HT1080 (cell line): ENCODE results near the gene FSCN2. TPM values are rescaled to one million over a fixed set of nuclear protein-coding genes. Genes with fewer than 3 reads are reported as not detected.
"Not testable (repeated sequence)": the region's sequence is repeated elsewhere in the genome, so short reads cannot be mapped to it uniquely, and the experiment has no call there.

ENCODE experiments used
- DNase-seq: peaks from one replicate; pipeline ENCODE4 v3.0.0-alpha.2; 2015; ENCODE audit warnings: low read depth
- small RNA-seq: library from RNA; depleted of rRNA; stranded (forward); fragments of <200 nt; gene quantifications from one replicate; pipeline ENCODE3, GENCODE V24; 2014
- total RNA-seq: library from RNA; depleted of rRNA; stranded (reverse); fragments of >200 nt; shearing (Covaris generic); gene quantifications from 2 replicates; pipeline ENCODE4 v1.2.3, GENCODE V29; 2014; rRNA removed

Gene FSCN2
- total RNA-seq, 1 experiment from 2014 or later: 0.40 TPM

DNA sequence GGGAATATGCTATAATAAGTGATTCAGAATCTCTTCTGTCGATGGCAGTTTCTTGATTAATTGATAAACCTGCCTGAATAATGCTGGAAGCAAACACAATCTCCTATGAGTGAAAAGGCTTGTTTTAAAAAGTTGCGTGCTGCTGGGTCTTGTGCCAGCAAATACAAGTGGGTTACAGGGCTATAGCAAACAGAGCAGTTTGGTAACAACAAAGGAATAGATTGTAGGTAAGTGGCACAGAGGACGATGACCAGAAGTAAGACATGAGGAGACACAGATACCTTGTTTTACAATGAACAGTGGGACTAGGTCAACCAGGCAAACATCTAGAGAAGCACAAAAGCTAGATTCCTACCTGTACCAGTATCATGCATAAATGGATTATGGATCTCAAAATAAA lies 47.7 kb downstream of the FSCN2 start:
- DNase-seq: no peak

GRCh38 chr17:81576621-81577277 lies 48.6 kb downstream of the FSCN2 start:
- peak; percentile 86 for DNase-seq

DNA sequence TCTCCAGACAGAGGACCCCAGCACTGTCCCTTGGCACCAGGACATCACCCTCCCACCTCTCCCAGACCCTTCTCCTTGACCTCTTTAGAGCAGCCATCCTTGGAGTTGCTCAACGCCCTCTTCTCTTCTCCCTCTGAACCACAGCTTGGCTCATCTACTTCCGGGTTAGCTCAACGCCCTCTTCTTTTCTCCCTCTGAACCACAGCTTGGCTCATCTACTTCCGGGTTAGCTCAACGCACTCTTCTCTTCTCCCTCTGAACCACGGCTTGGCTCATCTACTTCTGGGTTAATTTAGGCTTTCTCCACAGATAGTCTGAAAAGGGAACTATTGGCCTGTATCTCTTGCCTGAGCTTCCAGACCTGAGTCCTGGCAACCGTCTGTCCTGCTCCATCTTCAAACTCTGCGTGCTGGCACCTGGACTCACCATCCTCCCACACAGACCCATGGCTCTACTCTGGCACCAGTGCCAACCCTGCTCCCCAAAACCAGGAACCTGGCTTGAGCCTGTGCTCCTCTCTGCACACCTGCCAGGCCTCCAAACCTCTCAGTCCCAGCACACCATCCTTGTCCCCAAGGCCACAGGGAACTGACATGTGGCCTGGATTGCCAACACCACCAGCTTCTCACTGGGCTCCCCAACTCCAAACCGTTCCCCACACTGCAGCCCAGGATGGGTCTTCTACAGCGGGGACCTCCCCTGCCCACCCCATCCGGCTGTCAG lies 49.3 kb downstream of the FSCN2 start:
- DNase-seq: peak; percentile 63

- DNase-seq: no peak
Measured at GRCh38 chr17:81578038-81578441, 49.9 kb downstream of the FSCN2 start.

DNA sequence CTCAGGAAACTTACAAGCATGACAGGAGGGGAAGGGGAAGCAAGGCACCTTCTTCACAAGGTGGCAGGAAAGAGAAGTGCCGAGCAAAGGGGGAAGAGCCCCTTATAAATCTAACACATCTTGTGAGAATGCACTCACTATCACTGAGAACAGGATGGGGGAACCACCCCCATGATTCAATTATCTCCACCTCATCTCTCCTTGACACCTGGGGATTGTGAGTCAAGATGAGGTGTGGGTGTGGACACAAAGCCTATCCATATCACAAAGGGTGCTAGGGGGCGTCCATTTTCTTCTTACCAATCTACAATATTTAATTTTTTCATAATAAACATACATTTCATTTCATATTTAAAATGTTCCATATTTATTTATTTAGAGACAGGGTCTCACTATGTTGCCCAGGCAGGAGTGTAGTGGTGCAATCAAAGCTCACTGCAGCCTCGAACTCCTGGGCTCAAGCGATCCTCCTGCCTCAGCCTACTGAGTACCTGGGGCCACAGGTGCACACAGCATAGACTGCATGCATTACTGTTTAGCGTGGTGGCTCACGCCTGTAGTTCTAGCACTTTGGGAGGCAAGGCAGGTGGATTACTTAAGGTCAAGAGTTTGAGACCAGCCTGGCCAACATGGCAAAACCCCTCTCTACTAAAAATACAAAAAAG lies 50.5 kb downstream of the FSCN2 start:
- no peak for DNase-seq

- DNase-seq: no peak
Measured at GRCh38 chr17:81579298-81579697, 51.1 kb downstream of the FSCN2 start.

DNA sequence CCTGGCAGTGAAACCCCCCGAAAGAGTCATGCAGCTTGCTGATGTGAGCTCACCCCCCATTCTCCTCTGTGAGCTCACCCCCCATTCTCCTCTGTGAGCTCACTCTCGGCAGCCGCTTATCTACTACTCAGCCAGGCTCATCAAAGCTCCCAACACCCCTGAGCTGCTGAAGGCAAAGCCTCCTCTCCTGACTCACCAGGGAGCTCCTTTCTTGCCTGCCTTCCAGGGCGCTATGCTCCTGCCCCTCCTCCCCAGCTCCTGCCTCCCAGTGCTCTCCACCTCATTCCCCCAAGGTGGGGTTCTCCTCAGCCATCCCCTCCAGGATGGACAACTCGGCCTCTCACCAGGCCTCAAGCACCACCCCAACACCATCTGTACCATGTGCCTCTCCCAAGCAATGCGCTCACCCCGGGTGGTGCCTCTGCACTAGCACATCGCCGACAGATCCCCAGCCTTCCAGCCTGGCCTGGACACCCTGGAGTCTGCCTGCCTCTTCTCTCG lies 51.7 kb downstream of the FSCN2 start:
- DNase-seq: peak; percentile 60

GRCh38 chr17:81580481-81580880 lies 52.3 kb downstream of the FSCN2 start:
- DNase-seq: no peak

DNA sequence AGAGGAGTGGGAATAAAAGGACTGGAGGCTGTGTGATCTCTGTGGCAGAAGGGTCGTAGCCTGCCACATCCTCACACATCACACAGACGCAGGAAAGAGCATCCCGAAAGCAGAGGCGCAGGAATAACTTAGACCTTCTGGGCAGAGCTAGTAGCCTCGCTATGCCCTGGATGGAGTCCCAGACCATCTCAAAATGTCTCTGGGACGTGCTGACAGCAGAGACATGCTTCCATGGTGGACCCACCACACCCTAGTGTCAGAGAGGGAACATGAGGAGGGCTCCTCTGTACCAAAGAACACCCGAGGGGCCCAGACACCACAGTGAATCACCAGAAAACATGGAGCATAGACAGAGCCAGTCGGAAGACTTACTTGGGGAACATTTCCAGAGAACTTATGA lies 53.6 kb downstream of the FSCN2 start:
- DNase-seq: no peak

DNA sequence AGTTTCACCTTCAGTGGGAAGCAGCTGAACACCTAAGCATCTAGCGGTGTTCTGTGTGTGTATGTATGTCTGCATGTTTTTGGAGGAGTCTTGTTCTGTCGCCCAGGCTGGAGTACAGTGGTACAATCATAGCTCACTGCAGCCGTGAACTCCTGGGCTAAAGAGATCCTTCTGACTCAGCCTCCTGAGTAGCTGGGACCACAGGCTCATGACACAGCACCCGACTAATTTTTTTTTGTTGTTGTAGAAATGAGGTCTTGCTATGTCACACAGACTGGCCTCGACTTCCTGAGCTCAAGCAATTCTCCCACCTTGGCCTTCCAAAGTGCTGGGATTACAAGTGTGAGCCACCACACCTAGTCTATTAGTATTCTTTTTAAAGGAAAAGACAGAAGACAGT lies 54.2 kb downstream of the FSCN2 start:
- peak; percentile 73 for DNase-seq

- no peak for DNase-seq
Measured at GRCh38 chr17:81582749-81583148, 54.6 kb downstream of the FSCN2 start.

GRCh38 chr17:81583589-81584342 lies 55.6 kb downstream of the FSCN2 start:
- DNase-seq: no peak

DNA sequence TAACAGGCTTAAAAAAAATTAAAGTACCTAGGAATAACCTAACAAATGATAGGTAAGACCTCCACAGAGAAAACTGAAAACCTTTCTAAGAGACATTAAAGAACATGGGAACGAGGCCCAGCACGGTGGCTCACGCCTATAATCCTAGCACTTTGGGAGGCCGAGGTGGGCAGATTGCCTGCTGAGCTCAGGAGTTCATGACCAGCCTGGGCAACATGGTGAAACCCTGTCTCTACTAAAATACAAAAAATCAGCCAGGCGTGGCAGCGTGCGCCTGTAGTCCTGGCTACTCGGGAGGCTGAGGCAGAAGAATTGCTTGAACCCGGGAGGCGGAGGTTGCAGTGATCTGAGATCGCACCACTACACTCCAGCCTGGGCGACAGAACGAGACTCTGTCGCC lies 56.6 kb downstream of the FSCN2 start:
- not testable (repeated sequence) for DNase-seq

- no peak for DNase-seq
Measured at GRCh38 chr17:81586096-81586495, 57.9 kb downstream of the FSCN2 start.

Small RNAs within 50 kb of the gene (small RNA-seq; reads per million reads assigned to genes)
- not detected for gene RF00019

Other genes starting within 250 kb of the FSCN2 start
- 37.1 and 44.6 TPM in 2 replicates for gene SLC38A10, start 233.1 kb upstream of the FSCN2 start, total RNA-seq
- gene BAHCC1, start 132.9 kb upstream of the FSCN2 start, total RNA-seq: 0.43 TPM in 2 replicates
- gene ACTG1, start 15.6 kb upstream of the FSCN2 start, total RNA-seq: 4,314 and 7,335 TPM in 2 replicates
- 28.7 and 31.6 TPM in 2 replicates for gene FAAP100, start 24.0 kb downstream of the FSCN2 start, total RNA-seq
- 65.3 and 83.9 TPM in 2 replicates for gene NPLOC4, start 108.7 kb downstream of the FSCN2 start, total RNA-seq
- 1.4 and 2.2 TPM in 2 replicates for gene TSPAN10, start 108.8 kb downstream of the FSCN2 start, total RNA-seq
- 0.10 and 0.35 TPM in 2 replicates for gene PDE6G, start 128.2 kb downstream of the FSCN2 start, total RNA-seq
- gene OXLD1, start 138.2 kb downstream of the FSCN2 start, total RNA-seq: 63.5 and 66.8 TPM in 2 replicates
- gene CCDC137, start 138.4 kb downstream of the FSCN2 start, total RNA-seq: 47.3 and 60.3 TPM in 2 replicates
- gene ARL16, start 155.4 kb downstream of the FSCN2 start, total RNA-seq: 47.9 and 59.7 TPM in 2 replicates
- gene HGS, start 155.6 kb downstream of the FSCN2 start, total RNA-seq: 165 and 172 TPM in 2 replicates
- 51.9 and 57.7 TPM in 2 replicates for gene MRPL12, start 175.0 kb downstream of the FSCN2 start, total RNA-seq
- gene SLC25A10, start 183.9 kb downstream of the FSCN2 start, total RNA-seq: 96.9 and 106 TPM in 2 replicates